A673 (cell line): ENCODE measurements around the gene DMRT3. TPM values are rescaled to one million over a fixed set of nuclear protein-coding genes. Genes with fewer than 3 reads are reported as not detected.

Experiments
- BruUV-seq: library from RNA; stranded (reverse); fragments of 400-500 nt; replicated peaks from 2 replicates; lab custom pipeline; 2021; lab: Mats Ljungman, UMichigan
- CTCF ChIA-PET: fragments of 300-600 bp; sonication (Branson Sonifier 250); formaldehyde crosslinking; loops from one replicate; lab custom pipeline; 2022; ENCODE audit warnings: antibody characterized with exemption; lab: Charles Lee
- POLR2A ChIA-PET: fragments of 300-600 bp; sonication (Branson Sonifier 250); formaldehyde crosslinking; loops from one replicate; lab custom pipeline; 2022; ENCODE audit warnings: antibody characterized with exemption; ENCODE audit not compliant: low non-redundant PET; lab: Charles Lee
- DNase-seq: peaks from one replicate; pipeline ENCODE4 v3.0.0-alpha.2; 2015; ENCODE audit warnings: low spot score
- H3K27ac ChIP-seq: fragments of 200-600 bp; sonication (generic); 2 replicates; pipeline ENCODE4 v1.5.1; 2016; ENCODE audit warnings: mixed run types, low read depth, mild to moderate bottlenecking, mixed read lengths, antibody characterized with exemption, low read length; ENCODE audit not compliant: poor library complexity, severe bottlenecking
- H3K27me3 ChIP-seq: fragments of 200-600 bp; sonication (generic); replicated peaks from 2 replicates; pipeline ENCODE4 v1.6.1; 2017; ENCODE audit warnings: mixed run types, low read depth, mild to moderate bottlenecking, mixed read lengths, antibody characterized with exemption, low read length; ENCODE audit not compliant: insufficient read depth, poor library complexity
- H3K36me3 ChIP-seq: fragments of 200-600 bp; sonication (generic); 2 replicates; pipeline ENCODE4 v1.6.1; 2016; ENCODE audit warnings: mixed run types, mild to moderate bottlenecking, mixed read lengths, antibody characterized with exemption, low read length; ENCODE audit not compliant: insufficient read depth, poor library complexity, severe bottlenecking
- H3K4me1 ChIP-seq: fragments of 200-600 bp; sonication (generic); 2 replicates; pipeline ENCODE4 v1.6.1; 2017; ENCODE audit warnings: mixed run types, mild to moderate bottlenecking, mixed read lengths, antibody characterized with exemption, low read length; ENCODE audit not compliant: insufficient read depth, poor library complexity, severe bottlenecking
- H3K4me3 ChIP-seq: fragments of 200-600 bp; sonication (generic); 2 replicates; pipeline ENCODE4 v1.5.1; 2016; ENCODE audit warnings: low read depth, mixed run types, mild to moderate bottlenecking, mixed read lengths, low read length; ENCODE audit not compliant: poor library complexity, severe bottlenecking
- H3K9me3 ChIP-seq: fragments of 200-600 bp; sonication (generic); 2 replicates; pipeline ENCODE4 v1.6.1; 2016; ENCODE audit warnings: mixed run types, low read depth, mild to moderate bottlenecking, mixed read lengths, antibody characterized with exemption, low read length; ENCODE audit not compliant: poor library complexity, severe bottlenecking
- EZH2 ChIP-seq: fragments of 200-600 bp; sonication (generic); IDR thresholded peaks from 2 replicates; pipeline ENCODE4 v1.6.1; 2017; ENCODE audit warnings: borderline replicate concordance, low read depth, mild to moderate bottlenecking, mixed read lengths, antibody characterized with exemption, low read length; ENCODE audit not compliant: poor library complexity, severe bottlenecking
- intact Hi-C: fragments of 100-400 bp; cut with micrococcal nuclease; formaldehyde crosslinking; loops from one replicate; pipeline ENCODE4 v1.10.0; 2022; ENCODE audit not compliant: unreplicated experiment
- total RNA-seq: library from RNA; stranded (reverse); gene quantifications from 2 replicates; pipeline ENCODE4 v1.2.3, GENCODE V29; 2021
- TF ChIP-seq, protein P1 (sequence below): fragments of 300-800, 200-600 bp; sonication (generic); conservative IDR thresholded peaks from 2 replicates; pipeline ENCODE4 v1.5.1; 2017; ENCODE audit warnings: low read depth, mild to moderate bottlenecking, antibody characterized with exemption, low read length, moderate library complexity, mixed read lengths

The DMRT3 gene
- total RNA-seq, 1 experiment from 2014 or later, result not detected

- no TSS peak for BruUV-seq
- Histone ChIP-seq H3K27me3 (peaks cover 100% of the 10 kb centered on the region), H3K27ac (no peak overlapping the region), H3K9me3 (no peaks in the 10 kb centered on the region), H3K4me3 (no peak overlapping the region), H3K4me1 (no peaks in the 10 kb centered on the region), H3K36me3 (no peaks in the 10 kb centered on the region)
- POLR2A ChIA-PET, result no interaction called here
- CTCF ChIA-PET, result no interaction called here
- peak; percentile 22 for DNase-seq
- peak; percentile 99 for TF ChIP-seq EZH2
- TF ChIP-seq, protein P1, sequence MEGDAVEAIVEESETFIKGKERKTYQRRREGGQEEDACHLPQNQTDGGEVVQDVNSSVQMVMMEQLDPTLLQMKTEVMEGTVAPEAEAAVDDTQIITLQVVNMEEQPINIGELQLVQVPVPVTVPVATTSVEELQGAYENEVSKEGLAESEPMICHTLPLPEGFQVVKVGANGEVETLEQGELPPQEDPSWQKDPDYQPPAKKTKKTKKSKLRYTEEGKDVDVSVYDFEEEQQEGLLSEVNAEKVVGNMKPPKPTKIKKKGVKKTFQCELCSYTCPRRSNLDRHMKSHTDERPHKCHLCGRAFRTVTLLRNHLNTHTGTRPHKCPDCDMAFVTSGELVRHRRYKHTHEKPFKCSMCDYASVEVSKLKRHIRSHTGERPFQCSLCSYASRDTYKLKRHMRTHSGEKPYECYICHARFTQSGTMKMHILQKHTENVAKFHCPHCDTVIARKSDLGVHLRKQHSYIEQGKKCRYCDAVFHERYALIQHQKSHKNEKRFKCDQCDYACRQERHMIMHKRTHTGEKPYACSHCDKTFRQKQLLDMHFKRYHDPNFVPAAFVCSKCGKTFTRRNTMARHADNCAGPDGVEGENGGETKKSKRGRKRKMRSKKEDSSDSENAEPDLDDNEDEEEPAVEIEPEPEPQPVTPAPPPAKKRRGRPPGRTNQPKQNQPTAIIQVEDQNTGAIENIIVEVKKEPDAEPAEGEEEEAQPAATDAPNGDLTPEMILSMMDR, result no peak
- intact Hi-C loops, result no loop called here
Observed at GRCh38 chr9:969310-970150, 6.9 kb upstream of the DMRT3 start.

- DNase-seq, result no peak
- Histone ChIP-seq H3K27me3 (peaks cover 100% of the 10 kb centered on the region), H3K36me3 (no peaks in the 10 kb centered on the region), H3K4me1 (no peaks in the 10 kb centered on the region), H3K4me3 (no peak overlapping the region), H3K27ac (no peak overlapping the region), H3K9me3 (no peaks in the 10 kb centered on the region)
- TF ChIP-seq, protein P1, result no peak
- no peak for TF ChIP-seq EZH2
- no TSS peak for BruUV-seq
- ChIA-PET POLR2A (no interaction called here), CTCF (no interaction called here)
- intact Hi-C loops, result no loop called here
Observed at GRCh38 chr9:970151-970996, 6.1 kb upstream of the DMRT3 start.

- DNase-seq, result no peak
- H3K27me3 ChIP-seq, result peaks cover 100% of the 10 kb centered on the region
- TF ChIP-seq EZH2, result no peak
- TF ChIP-seq, protein P1, result no peak
- no peaks in the 10 kb centered on the region for H3K4me1 ChIP-seq
- H3K9me3 ChIP-seq, result no peaks in the 10 kb centered on the region
- H3K36me3 ChIP-seq, result no peaks in the 10 kb centered on the region
- intact Hi-C loops, result no loop called here
- no peak overlapping the region for H3K27ac ChIP-seq
- ChIA-PET POLR2A (no interaction called here), CTCF (no interaction called here)
- no TSS peak for BruUV-seq
- H3K4me3 ChIP-seq, result no peak overlapping the region
Observed at GRCh38 chr9:971901-972500, 4.5 kb upstream of the DMRT3 start.
